Measurements from ENCODE around the gene ANKRD10.

The ANKRD10 gene

DNA sequence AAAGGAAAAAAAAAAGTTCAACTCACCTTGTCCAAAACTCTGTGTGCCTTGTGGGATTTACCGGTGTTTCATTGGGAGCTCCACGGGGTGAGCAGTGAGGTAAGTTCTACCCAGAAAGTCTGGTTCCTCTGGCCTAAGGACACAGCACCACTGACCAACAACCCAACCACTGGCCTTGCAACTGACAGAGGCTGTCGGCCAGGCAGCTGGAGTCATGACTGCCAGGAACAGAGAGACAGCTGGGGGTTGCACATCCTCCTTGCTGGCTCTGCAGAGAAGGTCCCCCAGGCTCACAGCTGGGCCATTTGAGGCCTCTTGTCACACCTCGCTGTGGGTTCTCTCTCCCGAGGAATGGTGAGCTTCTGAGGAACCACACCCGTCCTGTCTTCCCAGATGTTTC, 59.5 kb downstream of the ANKRD10 start:
- Histone ChIP-seq H4K20me1 (ENCODE audit: low read depth, low read length) (no peaks in the 10 kb centered on the region), H3K79me2 (ENCODE audit: insufficient read depth, low read length) (no peaks in the 10 kb centered on the region), H3K36me3 (ENCODE audit: low read length) (no peaks in the 10 kb centered on the region), H3K27me3 (ENCODE audit: low read length) (0 out of 2 replicates have a peak, but pooled peaks cover 3% of the 10 kb centered on the region), H3K9me3 (ENCODE audit: insufficient read depth, low read length) (no peaks in the 10 kb centered on the region), H3K27ac (ENCODE audit: low read depth, low read length) (no peak overlapping the region), H2AFZ (ENCODE audit: low read depth, low read length, severe bottlenecking) (no peak overlapping the region), H3F3A (ENCODE audit: insufficient read depth) (no peaks in the 10 kb centered on the region), H3K9ac (ENCODE audit: low read length) (no peak overlapping the region), H3K4me2 (ENCODE audit: low read depth, low read length, poor library complexity, severe bottlenecking) (no peak overlapping the region), H3K4me3 (ENCODE audit: insufficient read depth, low read length, poor library complexity, severe bottlenecking) (no peak overlapping the region), H3K9me2 (replicated peaks; ENCODE audit: insufficient read depth, low read length) (no peaks in the 10 kb centered on the region)
- TF ChIP-seq EZH2phosphoT487 (conservative IDR thresholded peaks at IDR 0.05; ENCODE audit: low read length), result no peak
- TF ChIP-seq, protein P1, sequence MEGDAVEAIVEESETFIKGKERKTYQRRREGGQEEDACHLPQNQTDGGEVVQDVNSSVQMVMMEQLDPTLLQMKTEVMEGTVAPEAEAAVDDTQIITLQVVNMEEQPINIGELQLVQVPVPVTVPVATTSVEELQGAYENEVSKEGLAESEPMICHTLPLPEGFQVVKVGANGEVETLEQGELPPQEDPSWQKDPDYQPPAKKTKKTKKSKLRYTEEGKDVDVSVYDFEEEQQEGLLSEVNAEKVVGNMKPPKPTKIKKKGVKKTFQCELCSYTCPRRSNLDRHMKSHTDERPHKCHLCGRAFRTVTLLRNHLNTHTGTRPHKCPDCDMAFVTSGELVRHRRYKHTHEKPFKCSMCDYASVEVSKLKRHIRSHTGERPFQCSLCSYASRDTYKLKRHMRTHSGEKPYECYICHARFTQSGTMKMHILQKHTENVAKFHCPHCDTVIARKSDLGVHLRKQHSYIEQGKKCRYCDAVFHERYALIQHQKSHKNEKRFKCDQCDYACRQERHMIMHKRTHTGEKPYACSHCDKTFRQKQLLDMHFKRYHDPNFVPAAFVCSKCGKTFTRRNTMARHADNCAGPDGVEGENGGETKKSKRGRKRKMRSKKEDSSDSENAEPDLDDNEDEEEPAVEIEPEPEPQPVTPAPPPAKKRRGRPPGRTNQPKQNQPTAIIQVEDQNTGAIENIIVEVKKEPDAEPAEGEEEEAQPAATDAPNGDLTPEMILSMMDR (IDR thresholded peaks at IDR 0.05; ENCODE audit: insufficient read depth, low read length, poor library complexity, severe bottlenecking), result no peak

DNA sequence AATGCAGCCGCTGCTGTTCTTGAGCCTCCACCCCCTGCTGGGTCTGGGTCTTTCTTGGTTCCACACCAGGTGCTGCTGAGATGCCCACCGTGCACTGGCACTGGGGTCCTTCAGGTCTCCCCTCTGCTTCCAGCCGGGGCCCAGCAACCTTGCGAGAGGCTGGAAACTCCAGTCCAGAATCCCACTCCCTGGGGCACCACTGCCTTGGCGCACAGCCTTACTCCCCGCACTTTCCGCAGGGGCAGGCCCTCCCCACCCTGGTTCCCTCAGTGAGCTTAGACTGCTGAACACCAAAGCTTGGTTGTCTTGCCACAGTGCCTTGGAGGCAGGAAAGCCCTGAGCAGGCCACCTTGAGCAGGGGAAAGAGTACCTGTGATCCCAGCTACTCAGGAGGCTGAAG, 60.0 kb downstream of the ANKRD10 start:
- TF ChIP-seq, protein P1 (IDR thresholded peaks at IDR 0.05; ENCODE audit: insufficient read depth, low read length, poor library complexity, severe bottlenecking), result no peak
- no peak for TF ChIP-seq EZH2phosphoT487 (conservative IDR thresholded peaks at IDR 0.05; ENCODE audit: low read length)
- H2AFZ ChIP-seq (ENCODE audit: low read depth, low read length, severe bottlenecking), result no peak overlapping the region
- H3K4me2 ChIP-seq (ENCODE audit: low read depth, low read length, poor library complexity, severe bottlenecking), result no peak overlapping the region
- no peaks in the 10 kb centered on the region for H4K20me1 ChIP-seq (ENCODE audit: low read depth, low read length)
- no peaks in the 10 kb centered on the region for H3K9me3 ChIP-seq (ENCODE audit: insufficient read depth, low read length)
- no peaks in the 10 kb centered on the region for H3K36me3 ChIP-seq (ENCODE audit: low read length)
- H3K27me3 ChIP-seq (ENCODE audit: low read length), result 0 out of 2 replicates have a peak, but pooled peaks cover 3% of the 10 kb centered on the region
- H3K9me2 ChIP-seq (replicated peaks; ENCODE audit: insufficient read depth, low read length), result no peaks in the 10 kb centered on the region
- no peak overlapping the region for H3K4me3 ChIP-seq (ENCODE audit: insufficient read depth, low read length, poor library complexity, severe bottlenecking)
- H3K27ac ChIP-seq (ENCODE audit: low read depth, low read length), result no peak overlapping the region
- H3K79me2 ChIP-seq (ENCODE audit: insufficient read depth, low read length), result no peaks in the 10 kb centered on the region
- no peak overlapping the region for H3K9ac ChIP-seq (ENCODE audit: low read length)
- H3F3A ChIP-seq (ENCODE audit: insufficient read depth), result no peaks in the 10 kb centered on the region

DNA sequence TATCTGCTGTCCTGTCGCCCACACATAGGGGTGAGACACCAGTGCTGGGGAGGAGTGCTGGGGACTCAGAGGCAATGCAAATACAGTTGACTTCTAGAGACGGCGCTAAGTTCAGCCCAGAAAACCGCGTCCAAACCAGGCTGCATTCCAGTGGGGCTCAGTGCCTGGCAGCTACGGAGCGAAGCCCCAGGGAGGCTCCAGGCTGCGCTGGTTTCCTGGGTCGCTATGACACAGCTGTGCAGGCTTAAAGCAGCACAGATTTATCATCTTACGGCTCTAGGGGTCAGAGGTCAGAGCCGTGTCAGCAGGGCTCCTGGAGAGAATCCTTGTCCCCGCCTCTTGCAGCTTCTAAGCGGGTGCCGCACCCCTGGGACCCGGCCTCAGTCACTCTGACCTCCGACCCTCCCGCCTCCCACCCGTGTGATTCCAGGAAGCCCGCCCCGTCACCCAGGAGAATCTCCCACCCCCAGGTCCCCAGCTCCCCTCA, 61.6 kb downstream of the ANKRD10 start:
- H3K27me3 ChIP-seq (ENCODE audit: low read length), result 0 out of 2 replicates have a peak, but pooled peaks cover 3% of the 10 kb centered on the region
- H3K36me3 ChIP-seq (ENCODE audit: low read length), result no peaks in the 10 kb centered on the region
- H2AFZ ChIP-seq (ENCODE audit: low read depth, low read length, severe bottlenecking), result no peak overlapping the region
- H3K27ac ChIP-seq (ENCODE audit: low read depth, low read length), result no peak overlapping the region
- TF ChIP-seq, protein P1 (IDR thresholded peaks at IDR 0.05; ENCODE audit: insufficient read depth, low read length, poor library complexity, severe bottlenecking), result no peak
- no peak for TF ChIP-seq EZH2phosphoT487 (conservative IDR thresholded peaks at IDR 0.05; ENCODE audit: low read length)
- H3K9me2 ChIP-seq (replicated peaks; ENCODE audit: insufficient read depth, low read length), result no peaks in the 10 kb centered on the region
- no peaks in the 10 kb centered on the region for H3K79me2 ChIP-seq (ENCODE audit: insufficient read depth, low read length)
- no peak overlapping the region for H3K4me2 ChIP-seq (ENCODE audit: low read depth, low read length, poor library complexity, severe bottlenecking)
- H4K20me1 ChIP-seq (ENCODE audit: low read depth, low read length), result no peaks in the 10 kb centered on the region
- H3K9ac ChIP-seq (ENCODE audit: low read length), result no peak overlapping the region
- H3K4me3 ChIP-seq (ENCODE audit: insufficient read depth, low read length, poor library complexity, severe bottlenecking), result no peak overlapping the region
- no peaks in the 10 kb centered on the region for H3K9me3 ChIP-seq (ENCODE audit: insufficient read depth, low read length)
- H3F3A ChIP-seq (ENCODE audit: insufficient read depth), result no peaks in the 10 kb centered on the region
